ENCODE results near the gene OTOS.

OTOS gene

DNA sequence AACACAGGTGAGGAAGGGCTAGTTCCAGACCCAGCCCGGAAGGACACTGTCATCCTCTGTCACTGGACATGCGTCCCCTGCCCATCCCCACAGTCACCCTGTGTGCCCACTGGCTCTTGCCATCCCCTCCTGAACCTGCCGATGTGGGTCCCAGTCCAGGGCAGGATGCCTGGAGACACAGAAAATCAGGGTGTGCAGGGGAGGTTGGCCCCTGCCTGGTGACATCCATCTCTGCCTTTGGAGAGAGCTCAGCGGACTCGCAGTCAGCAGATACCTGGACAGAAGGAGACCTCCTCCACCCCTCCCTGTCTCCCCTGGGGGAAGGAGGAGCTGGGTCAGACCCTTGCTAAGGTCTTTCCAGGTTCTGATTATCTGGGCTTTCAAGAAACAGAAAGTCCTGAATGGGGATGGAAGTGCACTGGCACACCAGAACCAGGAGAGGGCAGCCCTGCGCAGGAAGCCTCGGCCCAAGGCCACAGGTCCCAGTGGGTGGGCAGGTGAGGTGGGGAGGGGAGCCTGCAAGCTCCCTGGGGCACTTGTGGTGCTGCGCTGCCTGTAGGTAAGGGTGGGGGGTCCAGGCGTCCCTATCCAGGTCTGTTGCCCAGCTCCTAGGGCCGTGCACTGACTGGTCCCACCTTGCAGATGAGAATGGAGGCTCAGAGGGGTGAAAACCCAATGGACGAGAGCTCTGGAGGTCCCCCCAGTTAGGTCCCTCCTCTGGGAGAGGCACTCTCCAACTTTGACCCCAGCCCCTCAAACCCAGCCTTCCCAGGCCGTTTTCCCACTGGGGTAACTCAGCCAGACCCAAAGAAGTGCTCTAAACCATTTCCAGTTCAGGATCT is 9.7 kb upstream of the OTOS start:
- DNase-seq, result peak; percentile 49

DNA sequence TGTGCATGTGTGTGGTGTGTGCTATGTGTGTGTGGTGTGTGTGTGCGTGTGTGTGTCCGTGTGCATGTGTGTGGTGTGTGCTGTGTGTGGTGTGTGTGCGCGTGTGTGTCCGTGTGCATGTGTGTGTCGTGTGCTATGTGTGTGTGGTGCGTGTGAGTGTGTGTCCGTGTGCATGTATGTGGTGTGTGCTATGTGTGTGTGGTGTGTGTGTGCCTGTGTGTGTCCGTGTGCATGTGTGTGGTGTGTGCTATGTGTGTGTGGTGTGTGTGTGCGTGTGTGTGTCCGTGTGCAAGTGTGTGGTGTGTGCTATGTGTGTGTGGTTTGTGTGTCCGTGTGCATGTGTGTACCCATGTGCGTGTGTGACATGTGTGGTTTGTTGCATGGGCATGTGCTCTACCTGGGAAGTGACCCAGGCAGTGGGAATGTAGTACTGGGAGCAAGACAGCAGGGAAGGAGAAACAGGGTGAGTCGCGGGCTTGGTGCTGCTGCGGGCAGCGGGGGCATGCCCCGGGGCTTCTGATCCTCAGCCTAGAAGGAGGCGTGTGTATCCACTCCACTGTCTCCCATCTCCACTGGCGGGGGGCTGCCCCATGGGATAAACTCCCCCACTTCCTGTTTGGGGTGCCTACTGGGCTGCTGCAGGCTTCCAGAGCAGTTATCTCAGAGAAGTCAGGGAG is 7.6 kb upstream of the OTOS start:
- DNase-seq, result no peak

- DNase-seq, result no peak
These were observed 6.9 kb upstream of the OTOS start for GRCh38 chr2:240147382-240147781.

DNA sequence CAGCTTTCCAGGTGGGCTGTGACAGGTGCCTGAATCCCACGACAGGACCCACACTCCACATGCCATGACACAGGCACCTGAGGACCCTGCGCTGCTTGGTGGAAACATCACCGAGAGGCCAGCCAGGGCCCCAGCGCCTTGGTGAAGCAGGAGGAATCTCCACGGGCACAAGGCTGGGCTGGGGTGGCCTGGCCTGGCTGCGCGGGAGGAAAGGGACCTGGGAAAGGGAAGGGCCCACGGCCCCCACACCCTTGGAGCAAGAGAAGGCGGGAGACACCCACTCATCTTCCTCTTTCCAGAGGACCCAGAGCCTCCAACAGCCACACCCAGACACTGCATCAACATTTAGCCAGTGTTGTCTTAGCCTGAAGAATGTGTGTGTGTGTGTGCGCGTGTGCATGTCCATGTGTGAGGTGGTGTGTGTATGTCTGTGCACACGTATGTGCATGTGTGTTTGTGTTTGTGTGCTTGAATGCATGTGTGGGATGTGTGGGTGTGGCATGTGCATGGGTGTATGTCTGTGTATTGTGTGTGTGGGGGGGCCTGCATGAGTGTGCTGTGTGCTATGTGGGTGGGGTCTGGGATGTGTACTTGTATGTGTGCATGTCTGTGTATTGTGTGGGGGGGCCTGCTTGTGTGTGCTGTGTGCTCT is 6.3 kb upstream of the OTOS start:
- DNase-seq, result no peak

DNA sequence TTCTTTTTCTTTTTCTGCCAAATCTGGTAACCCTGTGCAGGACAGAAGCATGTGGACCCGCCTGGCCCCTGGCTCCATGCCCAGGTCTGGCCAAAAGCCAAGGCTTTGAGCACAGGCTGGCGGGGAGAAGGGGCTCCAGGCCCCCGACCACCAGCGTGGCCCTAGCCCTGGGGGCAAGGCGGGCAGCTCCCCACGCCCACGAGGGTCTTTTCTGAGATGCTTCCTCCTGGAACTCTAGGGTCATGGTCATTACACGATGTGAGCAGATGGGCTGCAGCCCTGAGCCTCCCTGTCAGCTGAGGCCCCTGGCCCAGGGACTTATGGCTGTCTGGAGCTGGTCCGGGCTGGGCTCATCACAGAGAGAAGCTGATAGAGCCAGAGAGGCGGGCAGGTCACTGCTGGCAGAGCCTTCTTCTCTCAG is 5.7 kb upstream of the OTOS start:
- DNase-seq, result no peak

- DNase-seq, result no peak
These were observed 5.0 kb upstream of the OTOS start for GRCh38 chr2:240145461-240145860.

DNA sequence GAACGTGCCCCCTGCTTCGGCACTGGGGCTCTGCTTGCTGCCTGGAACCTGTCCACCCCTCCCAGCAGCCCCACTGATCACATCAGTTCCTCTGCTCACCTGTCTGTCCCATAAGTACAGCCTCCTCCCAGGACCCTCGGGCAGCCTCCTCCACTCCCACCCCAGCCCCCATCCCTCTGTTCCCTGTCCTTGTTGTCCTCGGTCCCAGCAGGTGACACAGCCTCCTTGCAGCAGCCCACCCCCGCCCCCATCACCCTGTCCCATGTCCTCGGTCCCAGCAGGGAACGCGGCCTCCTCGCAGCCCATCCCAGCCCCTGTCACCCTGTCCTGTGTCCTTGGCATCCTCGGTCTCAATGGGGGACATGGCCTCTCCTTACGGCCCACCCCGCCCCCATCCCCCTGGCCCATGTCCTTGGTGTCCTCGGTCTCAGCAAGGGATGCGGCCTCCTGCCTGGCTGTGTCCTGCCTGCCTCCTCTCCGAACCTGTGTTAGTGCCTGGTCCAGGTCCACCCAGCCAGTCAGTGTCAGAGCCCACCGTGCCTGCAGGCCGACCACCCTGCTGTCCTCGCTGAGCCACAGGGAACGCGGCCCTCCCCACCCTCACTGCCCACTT is 4.3 kb upstream of the OTOS start:
- DNase-seq, result no peak

- DNase-seq, result peak; percentile 56
These were observed 3.6 kb upstream of the OTOS start for GRCh38 chr2:240143801-240144648.

DNA sequence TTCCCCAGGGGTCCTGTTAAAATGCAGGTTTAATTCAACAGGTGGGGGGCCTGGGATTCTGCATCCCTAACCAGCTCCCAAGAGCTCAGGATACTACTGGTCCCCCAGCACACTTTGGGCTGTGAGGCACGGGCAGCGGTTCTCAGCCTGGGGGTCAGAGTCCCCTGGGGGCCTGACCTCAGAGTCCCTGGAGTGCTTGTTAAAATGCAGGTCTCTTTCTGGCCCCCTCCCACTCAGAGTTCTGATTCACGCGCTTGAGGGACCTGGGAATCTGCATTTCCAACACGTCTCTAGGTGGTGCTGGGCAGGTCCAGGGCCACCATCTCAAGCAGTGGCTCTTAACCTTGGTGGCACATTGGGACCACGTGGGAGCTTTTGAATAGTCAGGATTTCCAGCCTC is 2.8 kb upstream of the OTOS start:
- DNase-seq, result no peak

GRCh38 chr2:240142859-240143258 is 2.4 kb upstream of the OTOS start:
- no peak for DNase-seq

- DNase-seq, result no peak
These were observed 1.9 kb upstream of the OTOS start for GRCh38 chr2:240142256-240142775.

DNA sequence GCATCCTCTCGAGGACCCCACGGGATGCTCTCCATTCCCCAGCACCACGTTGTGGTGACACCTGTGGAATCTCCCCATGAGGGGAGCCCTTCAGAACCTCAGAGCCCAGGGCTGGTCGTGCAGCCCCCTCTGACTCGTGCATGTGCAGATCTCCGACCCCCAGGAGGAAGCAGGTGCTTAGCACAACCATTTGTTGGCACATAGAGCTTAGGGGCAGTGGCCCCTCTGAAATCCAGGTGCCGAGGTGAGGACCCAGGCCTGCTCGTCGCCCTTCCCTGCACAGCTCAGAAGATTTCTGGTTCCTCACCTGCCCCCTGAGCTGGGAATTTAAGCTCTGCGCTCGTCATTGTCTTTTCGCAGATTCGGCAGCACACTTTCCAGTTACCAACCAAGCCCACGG is 1.3 kb upstream of the OTOS start:
- DNase-seq, result no peak

- no peak for DNase-seq
These were observed 462 bp upstream of the OTOS start for GRCh38 chr2:240140920-240141319.

- DNase-seq, result no peak
These were observed 628 bp downstream of the OTOS start for GRCh38 chr2:240139666-240140393.

DNA sequence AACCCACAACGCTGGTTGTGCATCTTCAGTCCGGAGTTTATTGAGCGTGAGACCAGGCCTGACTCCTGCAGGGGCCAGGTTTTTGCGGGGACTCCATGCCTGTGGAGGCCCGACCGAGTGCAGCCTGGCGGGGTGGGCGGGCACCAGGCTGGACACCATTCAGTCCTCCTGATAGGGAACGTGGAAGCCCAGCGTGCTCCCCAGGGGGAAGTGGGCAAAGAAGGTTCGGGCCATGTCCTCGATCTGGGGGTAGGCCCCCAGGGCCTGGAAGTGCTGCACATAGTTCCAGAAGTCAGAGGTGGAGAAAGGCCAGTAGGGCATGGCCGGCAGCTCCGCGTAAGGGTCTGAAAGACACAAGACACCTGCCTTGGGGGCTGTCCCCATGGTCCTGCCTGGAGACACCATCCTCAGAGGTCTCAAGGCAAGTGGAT is 1.4 kb downstream of the OTOS start:
- no peak for DNase-seq

- DNase-seq, result peak; percentile 48
These were observed 2.0 kb downstream of the OTOS start for GRCh38 chr2:240138254-240138984.

- no peak for DNase-seq
These were observed 2.7 kb downstream of the OTOS start for GRCh38 chr2:240137596-240138253.

- DNase-seq, result no peak
These were observed 3.7 kb downstream of the OTOS start for GRCh38 chr2:240136671-240137292.

DNA sequence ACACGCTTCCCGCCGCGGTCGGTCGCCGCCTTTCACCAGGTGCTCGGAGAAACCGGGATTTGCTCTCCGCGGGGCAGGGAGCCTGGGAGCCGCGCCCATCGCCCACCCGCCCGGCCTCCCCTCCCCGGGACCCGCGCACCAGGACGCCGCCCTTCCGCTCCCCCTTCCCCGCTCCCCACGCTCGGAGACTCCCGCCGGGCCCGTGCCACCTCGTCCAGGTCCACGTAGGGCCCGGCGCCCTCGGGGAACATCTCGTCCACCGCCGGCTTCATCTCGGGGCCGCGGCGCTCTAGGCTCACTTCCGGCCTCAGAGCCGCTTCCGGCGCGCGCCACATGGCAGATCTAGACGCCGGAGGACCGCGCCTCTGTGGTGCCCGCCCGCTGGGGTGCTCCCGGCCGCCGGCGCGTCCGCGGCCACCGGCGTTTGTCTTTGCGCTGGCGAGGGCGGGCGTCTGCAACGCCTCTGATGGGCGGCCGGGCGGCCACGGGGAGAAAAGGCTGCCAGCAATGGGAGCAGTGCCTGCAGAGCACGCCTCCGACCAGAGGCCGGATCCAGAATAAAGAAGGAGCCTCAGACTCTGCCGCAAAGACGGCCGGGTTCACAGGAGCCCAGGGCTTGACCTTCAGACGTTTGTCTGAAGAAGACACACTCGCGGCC is 4.3 kb downstream of the OTOS start, which contains the start of gene COPS9:
TSS of gene COPS9 (minus strand) at position 293 of the 658 bp plus-strand sequence. CDS start at position 272, 21 bp downstream.
- peak; percentile 85 for DNase-seq

Measured in RPMI8226 (cell line).